Umbilical cord (tissue), 2 donors: ENCODE data around the gene TTC8. TPM values are rescaled to one million over a fixed set of nuclear protein-coding genes. Genes with fewer than 3 reads are reported as not detected.
"Not testable (repeated sequence)": the region's sequence is repeated elsewhere in the genome, so short reads cannot be mapped to it uniquely, and the experiment has no call there.

Experiments
- DNase-seq: peaks from one replicate; pipeline ENCODE4 v3.0.0-alpha.2; 2015; ENCODE audit warnings: low spot score
- total RNA-seq: library from RNA; depleted of rRNA; stranded (reverse); fragments of >200 nt; gene quantifications from one replicate; pipeline ENCODE4 v1.2.3, GENCODE V29; 2014; ENCODE audit warnings: low replicate concordance; ENCODE audit not compliant: insufficient read depth

The TTC8 gene
- total RNA-seq, 1 donor from 2014 or later: 14.7 TPM

DNA sequence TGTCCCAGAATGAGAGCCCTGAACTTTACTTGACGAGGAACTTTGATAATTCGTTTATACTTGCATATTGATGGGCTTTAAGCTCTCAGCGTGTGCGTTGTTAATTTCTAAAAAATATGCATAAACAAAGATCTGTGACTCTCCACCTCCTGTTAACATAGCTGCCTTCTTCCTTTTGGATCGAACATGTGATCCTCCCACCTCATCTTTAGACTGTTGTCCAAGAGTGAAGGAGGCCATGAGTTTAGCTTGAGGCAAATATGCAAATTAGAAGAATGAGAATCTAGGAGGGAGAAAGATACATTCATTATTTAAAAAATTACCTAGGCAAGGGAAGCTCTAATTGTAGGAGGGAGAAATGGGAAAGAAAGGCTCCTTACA is 617 bp downstream of the TTC8 start:
- peak; percentile 13 for DNase-seq

DNA sequence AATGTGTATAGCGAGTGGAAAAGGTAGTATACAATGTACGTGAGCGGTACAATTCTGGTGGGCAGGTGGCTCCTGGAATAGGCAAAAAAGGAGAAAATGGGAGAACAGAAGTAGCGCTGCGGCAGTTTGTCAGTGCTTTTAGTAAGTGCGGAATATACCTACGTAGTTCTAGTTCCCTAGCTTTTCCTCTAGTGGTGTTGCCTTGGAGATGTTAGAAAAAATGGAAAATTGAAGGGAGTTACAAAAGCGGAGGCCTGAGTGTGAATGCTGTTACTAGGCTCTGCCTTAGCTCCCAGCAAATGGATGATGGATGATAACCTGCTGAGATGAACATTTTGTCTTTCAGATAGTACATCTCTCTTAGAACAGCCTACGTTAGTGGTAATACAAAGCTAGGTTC is 1.1 kb downstream of the TTC8 start:
- DNase-seq: no peak

DNA sequence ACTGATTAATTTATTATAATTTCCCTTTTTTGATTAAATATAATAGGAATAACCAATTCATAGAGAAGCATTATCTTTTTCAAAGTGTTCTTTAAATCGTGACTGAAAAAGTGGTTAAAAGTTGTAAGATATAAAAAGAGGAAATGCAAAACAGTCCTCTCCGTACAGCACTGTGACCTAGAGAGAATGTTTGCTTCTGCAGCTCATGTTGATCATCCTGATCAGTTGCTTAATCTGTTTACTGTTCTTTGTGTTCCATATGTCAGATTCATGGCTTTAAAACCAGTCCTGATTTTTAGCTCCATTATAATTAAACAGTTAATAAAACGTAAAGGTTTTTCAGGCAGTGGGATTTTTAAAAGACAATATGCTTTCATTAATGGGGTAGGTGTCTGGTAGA is 4.7 kb downstream of the TTC8 start:
- DNase-seq: no peak

DNA sequence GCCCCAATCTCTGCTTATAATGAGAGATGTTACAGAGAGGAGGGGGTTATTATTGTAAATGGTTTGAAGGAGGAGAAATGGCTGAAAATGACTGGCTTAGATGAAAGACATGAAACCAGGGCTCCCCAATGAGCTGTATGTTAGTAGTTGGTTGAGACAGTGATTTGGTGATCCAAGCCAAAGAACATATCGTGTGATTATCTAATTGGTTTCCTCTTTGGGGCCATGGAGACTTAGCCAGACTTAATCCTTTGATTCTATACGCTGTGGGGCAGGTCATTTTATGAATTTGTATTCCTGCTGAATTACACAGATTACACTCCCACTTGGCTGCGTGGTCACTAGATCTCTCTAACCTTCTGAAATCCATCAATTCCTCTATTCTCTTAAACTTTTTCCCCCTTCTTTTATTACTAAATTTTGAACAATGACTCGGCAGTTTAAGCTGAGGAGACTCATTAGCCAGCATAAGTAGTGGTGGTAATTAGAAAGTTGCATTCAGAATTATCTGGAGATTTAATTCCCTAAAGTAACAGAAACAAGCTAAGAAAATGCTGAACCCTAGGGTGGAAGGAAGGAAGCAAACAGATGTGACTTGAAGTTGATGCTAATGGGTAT is 5.3 kb downstream of the TTC8 start:
- no peak for DNase-seq

DNA sequence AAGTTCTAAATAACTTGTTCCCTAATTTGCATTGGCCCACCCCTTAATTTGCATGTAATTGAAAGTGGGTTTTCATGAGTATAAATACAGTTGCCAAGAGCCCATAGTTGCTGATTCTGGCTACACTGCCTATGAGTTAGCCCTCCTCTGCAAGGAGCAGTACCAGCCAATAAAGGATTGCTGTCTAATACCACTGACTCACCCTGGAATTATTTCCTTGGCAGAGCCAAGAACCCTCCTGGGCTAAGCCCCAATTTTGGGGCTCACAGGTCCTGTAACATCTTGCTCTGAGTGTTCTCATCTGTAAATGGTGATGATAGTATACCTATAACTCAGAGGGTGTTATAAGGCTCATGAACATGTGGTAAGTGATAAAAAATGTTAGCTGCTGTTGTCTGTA is 6.8 kb downstream of the TTC8 start:
- DNase-seq: peak; percentile 21

DNA sequence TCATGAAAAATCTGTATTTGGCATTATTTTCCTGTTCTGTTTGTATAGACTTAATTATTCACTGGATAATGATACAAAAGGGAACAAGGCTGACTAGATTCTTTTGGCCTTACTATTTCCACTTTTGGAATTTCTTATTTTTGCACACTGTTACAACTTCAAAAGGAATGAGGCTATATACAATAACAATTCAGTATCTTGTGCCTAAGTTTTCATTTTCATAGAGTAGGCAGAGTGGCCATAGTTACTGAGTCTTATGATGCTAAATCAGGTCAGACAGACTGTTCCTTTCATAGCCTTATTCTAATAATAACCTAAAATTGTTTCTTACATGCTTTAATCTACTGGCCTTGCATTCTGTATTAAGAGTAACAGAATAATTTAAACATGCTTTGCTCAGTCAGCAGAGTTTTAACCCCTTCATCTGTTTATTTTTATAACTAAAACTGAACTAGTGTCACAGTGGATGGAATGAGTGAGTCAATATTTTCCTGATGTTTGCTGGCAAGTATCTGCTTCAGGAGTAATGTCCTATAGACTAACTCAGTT is 10.5 kb downstream of the TTC8 start:
- DNase-seq: peak; percentile 25

DNA sequence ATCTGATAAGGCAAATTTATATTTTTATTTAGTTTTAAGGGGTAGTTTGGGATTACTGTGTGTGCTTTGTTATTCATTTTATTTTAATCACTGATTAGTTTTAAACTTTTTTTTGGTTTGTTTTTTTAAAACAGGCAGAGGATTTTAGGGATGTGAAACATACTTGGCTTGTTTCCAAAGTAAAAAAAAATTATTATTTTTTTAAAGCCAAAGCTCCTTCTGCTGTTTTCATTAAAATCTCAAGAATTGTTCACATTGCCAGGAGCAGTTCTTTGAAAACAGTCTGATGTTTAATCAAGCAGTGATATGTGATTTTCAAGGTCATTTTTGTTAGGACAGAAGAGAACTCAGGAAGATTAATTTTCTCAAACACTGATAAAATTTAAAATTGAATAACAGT is 11.2 kb downstream of the TTC8 start:
- DNase-seq: no peak

DNA sequence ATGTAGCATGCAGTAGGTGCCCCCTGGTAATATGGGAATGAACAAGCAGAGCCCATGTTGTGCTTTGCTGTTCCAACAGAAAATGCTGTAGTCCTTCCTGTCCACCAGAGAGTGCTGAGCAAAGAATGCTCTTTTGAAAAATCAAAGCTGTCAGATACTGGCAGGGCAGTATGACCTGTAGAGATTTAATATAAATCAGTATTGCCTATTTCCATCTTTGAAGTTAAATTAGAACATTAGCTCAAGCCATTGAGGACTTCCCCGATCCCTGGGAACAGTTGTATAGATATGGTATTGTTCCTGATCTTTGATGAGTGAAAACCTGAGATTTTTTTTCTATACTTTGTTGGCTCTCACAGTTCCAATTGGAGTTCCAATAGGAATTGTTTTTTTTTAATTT is 13.0 kb downstream of the TTC8 start:
- no peak for DNase-seq

DNA sequence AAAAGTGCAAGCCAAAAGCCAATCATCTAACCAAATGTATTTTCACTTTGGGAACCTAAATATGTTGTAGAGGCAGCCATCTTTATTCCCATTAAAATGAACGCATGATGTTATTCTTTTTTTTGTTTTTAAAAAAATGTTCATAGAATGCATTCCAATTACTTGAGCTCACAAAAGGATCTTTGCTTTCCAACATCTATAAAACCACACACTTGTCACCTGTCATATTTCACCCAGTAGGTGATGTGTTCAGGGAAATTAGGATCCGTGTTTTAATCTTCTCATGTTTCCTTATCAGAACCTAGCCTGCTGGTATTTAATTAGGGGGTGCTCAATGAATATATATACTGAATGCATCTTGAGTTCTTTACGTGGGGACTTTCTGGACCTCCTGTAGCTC is 13.6 kb downstream of the TTC8 start:
- no peak for DNase-seq

DNA sequence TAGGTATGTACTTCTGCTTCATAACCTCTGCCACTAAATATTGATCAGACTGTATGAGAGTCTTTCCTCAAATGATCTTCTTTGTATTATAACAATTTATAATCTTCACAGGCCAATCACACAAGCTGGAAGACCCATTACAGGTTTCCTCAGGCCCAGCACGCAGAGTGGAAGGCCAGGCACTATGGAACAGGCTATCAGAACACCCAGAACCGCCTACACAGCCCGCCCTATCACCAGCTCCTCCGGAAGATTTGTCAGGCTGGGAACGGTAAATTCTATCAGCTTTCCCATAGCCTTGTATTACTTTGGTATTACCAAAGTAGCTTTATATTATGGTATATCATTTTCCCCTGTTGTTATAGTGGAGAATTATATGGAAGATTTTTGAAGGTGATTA is 16.5 kb downstream of the TTC8 start:
- no peak for DNase-seq

DNA sequence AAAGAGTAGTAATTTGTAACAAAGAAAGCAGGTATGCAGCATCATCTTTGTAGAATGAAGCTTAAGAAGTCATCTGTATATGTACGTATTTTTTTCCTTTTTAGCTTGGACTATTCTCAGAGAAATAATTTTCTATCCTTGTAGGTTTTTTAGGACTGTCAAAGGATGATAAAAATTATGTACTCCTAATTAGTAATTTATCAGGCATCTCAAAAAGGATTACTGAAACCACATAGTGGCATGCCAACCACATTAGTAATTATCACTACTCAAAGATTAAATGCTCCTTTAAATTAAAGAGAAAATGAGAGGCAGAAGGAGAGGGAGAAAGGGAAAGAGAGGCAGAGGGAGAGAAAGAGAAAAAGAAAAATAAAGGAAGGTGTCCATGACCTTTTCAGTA is 17.3 kb downstream of the TTC8 start:
- no peak for DNase-seq

DNA sequence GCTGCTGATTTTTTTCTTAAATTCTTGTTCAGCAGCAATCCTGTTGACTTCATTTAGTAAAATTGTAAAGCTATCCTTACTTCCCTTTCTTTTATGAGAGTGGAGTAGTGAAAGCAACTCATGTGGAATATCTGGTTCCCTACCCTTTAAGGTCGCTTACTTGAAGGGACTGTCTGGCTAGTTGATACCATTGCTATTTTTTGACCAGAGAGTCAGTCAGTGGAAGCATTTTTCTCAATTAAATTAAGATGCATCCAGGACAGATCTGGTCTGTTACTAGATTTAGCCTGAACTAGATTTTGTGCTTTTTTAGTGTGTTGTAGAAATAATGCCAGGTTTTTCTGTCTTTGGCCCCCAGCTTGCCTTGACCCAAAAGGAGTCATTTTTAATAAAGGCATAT is 18.0 kb downstream of the TTC8 start:
- DNase-seq: no peak

DNA sequence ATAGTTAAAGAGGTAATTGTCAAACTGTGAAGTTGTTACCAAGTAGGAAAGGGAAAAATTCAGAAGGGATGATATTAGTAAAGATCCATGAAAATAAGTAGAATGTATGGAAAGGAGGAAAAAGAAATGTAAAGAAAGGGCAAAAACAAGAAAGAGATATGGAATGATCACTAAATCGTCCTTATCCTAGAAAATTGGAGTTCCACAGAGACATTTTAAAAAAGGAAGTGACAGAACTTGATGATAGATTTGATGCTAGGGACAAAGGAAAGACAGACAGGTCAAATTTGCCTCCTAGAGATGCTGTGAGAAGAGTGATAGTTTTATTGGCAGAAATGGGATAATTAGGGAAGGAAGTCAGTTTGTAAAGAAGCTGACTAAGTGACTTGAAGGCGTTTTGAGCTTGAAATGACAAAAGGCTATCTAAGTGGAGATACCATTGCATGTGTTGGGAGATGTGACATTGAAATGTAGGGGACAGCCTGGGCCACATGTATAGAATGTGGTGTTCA is 20.6 kb downstream of the TTC8 start:
- DNase-seq: no peak

DNA sequence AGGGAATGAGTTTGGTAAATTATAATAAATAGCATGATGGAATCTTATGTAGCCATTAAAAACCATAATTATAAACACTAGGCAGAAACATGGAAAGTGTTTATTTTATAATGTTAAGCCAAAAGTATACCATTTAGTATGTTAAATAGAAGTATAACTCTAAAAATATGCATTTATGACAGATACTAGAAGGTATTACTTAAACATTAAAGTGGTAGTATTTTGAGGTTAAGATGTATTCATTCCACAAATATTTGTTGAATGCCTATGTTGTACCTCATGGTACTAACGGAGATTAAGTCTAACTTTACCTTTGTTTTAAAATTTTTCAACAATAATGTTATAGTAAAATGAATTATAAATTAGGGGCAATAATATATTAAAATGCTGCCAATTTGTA is 24.1 kb downstream of the TTC8 start:
- DNase-seq: no peak

DNA sequence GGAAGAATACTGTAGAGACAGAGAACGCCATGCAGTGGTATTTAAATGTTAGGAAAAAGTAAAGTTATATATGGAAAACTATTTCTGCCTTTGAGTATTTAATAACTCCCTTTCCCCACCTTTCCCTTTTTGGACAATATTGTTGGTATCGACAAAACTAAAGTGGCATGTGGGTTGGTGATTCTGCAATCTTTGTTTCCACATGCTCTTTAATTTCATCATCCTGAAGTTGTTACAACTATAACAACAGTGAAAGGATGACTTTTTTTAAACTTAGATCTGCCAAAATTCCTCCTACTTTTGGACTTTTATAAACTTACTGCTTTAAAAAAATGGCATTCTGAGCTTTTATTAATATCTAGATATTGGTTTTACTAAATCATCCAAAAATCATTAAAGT is 25.3 kb downstream of the TTC8 start:
- DNase-seq: no peak

DNA sequence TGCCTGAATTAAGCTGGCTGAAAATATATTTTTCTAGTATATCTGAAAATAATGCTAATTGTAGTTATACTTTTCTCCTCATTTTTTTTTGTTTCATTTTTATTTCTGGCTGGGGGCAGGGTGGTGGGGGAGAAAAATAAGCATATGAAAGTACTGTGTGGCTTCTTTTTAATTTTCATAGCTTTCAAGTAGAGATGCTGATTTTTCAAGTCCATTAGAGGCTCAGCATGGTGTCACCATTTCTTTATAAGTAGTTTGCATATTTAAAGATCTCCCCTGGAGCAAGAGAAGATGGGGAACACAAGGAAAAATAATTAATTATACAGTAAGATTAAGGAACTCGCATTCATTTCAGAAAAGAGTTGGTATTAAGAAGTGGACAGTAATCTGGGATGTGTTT is 27.1 kb downstream of the TTC8 start:
- no peak for DNase-seq

DNA sequence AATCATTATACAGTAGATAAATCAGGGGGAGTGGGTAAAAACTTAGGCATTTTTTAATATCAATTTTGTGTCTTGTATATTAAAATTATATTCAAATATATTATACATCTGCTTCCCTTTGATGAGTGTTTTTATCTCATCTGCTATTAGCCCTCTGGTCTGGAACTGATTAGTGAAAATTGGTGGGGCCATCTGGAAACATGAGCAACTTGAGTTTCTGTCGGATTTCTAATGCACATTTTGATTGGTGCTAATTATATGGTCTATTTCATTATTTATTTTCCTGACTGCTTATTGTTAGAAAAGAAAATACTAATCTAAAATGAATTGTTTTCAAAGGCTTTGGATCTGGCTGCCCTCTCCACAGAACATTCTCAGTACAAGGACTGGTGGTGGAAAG is 28.2 kb downstream of the TTC8 start:
- DNase-seq: no peak

DNA sequence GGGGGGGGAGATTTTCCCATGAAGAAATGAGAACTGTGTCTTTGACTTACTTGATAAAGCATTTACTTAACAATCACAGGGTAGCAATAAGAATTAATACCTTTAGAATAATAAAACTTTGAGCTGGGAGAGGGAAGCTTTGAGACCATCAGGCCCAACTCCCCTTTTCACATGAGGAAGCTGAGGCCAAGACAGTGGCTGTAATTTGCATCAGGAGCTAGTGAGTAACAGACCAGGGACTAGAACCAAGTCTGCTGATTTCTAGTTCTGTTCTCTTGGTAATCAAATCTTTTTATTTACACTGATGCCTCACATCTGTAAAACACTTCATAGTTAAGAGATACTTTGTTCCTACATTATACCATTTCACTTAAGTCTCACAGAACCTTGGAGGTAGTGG is 28.7 kb downstream of the TTC8 start:
- no peak for DNase-seq

DNA sequence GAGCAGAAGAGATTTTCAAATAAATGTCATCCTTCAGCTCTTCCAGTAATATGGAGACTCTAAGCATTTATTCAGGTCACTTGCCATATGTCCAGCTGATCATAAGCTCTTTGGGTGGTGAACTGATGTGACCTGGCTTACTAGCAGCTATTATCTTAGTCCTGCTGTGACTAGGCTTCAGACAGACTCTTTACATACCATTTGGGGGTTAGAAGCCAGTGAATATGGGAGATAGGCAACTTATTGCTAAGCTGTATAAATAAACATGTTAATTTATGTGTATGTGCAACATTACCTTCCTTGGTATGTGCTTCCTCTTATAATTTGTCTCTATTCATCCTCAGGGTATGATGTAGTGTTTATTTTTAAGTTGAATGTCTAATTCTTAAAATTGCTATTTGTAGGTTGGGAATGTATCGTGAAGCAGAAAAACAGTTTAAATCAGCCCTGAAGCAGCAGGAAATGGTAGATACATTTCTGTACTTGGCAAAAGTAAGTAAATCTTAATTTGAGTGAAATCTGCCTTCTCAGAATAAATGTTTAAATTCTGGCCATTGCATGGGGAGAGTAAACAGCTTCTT is 32.4 kb downstream of the TTC8 start:
- no peak for DNase-seq

DNA sequence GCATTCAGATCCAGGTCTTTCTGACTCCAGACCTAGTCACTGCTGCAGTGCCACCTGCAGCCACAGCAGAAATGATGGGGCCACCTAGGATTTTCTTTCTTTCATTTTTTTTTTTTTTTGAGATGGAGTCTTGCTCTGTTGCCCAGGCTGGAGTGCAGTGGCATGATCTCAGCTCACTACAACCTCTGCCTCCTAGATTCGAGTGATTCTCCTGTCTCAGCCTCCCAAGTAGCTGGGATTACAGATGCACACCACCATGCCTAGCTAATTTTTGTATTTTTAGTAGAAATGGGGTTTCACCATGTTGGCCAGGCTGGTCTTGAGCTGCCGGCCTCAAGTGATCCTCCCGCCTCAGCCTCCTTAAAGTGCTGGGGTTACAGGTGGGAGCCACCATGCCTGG is 33.4 kb downstream of the TTC8 start:
- DNase-seq: not testable (repeated sequence)

DNA sequence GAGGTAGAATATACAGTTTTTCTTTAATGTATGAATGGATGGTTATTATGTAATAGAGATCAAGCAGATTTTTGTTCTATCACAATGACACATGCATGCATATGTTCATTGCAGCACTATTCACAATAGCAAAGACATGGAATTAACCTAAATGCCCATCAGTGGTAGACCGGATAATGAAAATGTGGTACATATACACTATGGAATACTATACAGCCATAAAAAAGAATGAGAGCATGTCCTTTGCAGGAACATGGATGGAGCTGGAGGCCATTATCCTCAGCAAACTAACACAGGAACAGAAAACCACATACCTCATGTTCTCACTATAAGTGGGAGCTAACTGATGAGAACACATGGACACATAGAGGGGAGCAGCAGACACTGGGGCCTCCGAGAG is 34.7 kb downstream of the TTC8 start:
- DNase-seq: not testable (repeated sequence)

DNA sequence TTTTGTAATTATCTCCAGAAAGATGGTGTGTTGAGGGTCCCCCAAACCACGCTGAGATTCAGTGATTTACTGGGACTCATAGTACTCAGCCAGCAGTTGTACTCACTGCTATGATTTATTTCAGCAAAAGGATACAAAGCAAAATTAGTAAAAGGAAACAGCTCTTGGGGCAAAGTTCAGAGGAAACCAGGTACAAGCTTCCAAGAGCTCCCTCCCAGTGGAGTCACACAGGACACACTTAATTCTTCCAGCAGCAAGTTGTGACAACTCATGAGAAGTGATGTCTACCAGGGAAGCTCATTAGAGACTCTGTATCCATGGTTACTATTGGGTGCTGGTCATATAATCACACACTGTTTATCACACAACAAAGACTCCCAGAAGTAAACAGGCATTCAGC is 38.7 kb downstream of the TTC8 start:
- DNase-seq: no peak

DNA sequence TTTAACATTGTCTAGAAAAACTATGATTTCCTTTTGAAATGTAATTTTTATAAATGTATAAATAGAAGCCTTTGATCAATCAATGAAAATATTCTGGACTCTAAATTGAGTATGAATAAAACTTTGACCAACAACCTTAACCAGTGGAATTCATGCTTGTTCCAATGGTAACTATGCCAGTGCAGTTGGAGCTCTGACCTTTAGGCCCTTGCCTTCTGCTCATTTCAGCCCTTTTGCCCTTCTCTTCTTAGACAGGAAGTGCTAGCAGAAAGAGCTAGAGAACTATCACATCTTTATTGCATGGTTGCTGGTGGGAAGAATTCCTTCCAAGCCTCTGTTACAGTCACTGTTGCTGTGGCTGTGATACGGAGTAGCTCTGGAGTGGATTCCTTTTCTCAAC is 39.7 kb downstream of the TTC8 start:
- no peak for DNase-seq

DNA sequence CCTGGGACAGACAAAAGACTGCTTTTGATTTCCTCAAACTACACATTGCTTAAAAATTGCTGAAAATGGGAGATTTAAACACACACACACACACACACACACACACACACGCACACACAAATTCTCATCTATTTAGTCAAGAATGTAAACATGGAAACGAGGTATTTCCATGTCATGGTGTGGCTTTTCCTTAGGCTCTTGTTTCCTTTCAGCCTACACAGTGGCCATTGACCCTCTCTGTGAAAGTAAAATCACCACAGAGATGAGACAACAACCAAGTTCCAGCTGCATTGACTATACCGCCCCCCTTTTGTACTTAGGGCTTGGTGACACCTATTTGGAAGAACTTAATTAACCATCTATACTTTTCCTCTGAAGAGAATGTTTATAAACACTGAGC is 41.9 kb downstream of the TTC8 start:
- DNase-seq: no peak
